GM20000 (cell line): ENCODE measurements around the gene TRAF2.

ENCODE experiments used
- DNase-seq: peaks from one replicate; pipeline ENCODE4 v3.0.0; 2012; ENCODE audit warnings: low spot score
- CTCF ChIP-seq: IDR thresholded peaks from 2 replicates; pipeline ENCODE4 v1.5.1; 2012; ENCODE audit warnings: mild to moderate bottlenecking, control low read depth; ENCODE audit errors: extremely low read depth, missing control alignments

Gene TRAF2

DNA sequence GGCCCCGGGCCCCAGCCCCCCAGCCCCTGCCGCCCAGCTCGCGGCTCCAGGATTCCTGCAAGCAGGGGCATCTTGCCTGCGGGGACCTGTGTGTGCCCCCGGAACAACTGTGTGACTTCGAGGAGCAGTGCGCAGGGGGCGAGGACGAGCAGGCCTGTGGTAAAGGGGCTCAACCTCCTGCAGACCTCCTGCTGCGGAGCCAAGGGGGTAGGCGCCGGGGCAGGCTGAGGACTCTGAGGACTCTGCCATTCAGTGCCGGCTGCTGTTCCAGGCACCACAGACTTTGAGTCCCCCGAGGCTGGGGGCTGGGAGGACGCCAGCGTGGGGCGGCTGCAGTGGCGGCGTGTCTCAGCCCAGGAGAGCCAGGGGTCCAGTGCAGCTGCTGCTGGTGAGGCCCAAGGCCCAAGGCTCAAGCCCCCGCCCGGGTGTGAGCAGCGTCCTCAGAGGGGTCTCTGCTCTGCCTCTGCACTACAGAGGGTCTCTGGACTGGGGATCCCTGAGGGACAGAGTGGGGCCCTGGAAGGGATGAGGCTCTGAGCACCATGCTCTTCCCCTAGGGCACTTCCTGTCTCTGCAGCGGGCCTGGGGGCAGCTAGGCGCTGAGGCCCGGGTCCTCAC, 30.7 kb upstream of the TRAF2 start:
- TF ChIP-seq CTCF, result no peak
- DNase-seq, result no peak

GRCh38 chr9:136856079-136856476, 30.2 kb upstream of the TRAF2 start:
- DNase-seq, result no peak
- TF ChIP-seq CTCF, result no peak

- TF ChIP-seq CTCF, result no peak
- DNase-seq, result no peak
Observed at GRCh38 chr9:136856541-136857141, 29.7 kb upstream of the TRAF2 start.

- TF ChIP-seq CTCF, result no peak
- no peak for DNase-seq
Observed at GRCh38 chr9:136857166-136857565, 29.1 kb upstream of the TRAF2 start.

DNA sequence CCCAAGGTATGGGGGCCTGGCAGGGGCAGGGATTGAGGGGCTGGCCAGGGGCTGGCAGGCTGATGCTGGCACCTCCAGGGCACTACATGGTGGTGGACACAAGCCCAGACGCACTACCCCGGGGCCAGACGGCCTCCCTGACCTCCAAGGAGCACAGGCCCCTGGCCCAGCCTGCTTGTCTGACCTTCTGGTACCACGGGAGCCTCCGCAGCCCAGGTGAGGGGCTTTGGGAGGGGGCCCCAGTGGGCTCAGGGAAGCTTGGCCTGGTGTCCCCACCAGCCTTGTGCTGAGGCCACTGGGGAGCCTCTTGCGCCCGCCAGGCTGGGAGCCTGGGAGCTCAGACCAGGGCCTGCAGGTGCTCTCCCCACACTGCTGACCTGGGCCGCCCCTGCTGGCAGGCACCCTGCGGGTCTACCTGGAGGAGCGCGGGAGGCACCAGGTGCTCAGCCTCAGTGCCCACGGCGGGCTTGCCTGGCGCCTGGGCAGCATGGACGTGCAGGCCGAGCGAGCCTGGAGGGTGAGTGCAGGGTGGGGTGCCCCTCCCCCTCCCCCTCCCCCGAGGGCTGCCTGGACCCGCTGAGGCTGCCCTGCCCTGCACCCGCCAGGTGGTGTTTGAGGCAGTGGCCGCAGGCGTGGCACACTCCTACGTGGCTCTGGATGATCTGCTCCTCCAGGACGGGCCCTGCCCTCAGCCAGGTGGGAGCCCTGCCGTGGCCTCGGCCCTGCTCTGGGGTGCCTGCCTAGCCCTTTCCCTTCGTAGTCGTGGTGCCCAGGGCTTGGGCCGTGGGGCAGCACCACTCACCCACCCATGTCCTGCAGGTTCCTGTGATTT, 28.5 kb upstream of the TRAF2 start:
- no peak for TF ChIP-seq CTCF
- DNase-seq, result no peak

DNA sequence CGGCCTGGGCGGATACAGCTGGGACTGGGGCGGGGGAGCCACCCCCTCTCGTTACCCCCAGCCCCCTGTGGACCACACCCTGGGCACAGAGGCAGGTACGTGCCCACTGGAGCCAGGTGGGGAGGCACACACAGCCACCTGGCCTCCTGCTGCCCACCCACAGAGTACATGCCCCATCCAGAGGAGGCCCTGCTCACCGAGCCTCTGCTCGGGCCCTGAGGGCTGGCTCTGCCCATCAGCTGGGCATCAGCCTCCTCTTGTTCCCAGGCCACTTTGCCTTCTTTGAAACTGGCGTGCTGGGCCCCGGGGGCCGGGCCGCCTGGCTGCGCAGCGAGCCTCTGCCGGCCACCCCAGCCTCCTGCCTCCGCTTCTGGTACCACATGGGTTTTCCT, 27.9 kb upstream of the TRAF2 start:
- no peak for DNase-seq
- no peak for TF ChIP-seq CTCF
